Stimulated activated CD4-positive, alpha-beta T cell treated with anti-CD3 and anti-CD28 coated beads, Interleukin-15, amount 100 ng/mL, for 24 hours (primary cell): ENCODE data around the gene MMAB.

Experiments used
- DNase-seq: peaks from one replicate; pipeline ENCODE4 v3.0.0-alpha.2; 2020

MMAB gene

GRCh38 chr12:109581856-109582255 is 8.6 kb upstream of the MMAB start:
- no peak for DNase-seq

DNA sequence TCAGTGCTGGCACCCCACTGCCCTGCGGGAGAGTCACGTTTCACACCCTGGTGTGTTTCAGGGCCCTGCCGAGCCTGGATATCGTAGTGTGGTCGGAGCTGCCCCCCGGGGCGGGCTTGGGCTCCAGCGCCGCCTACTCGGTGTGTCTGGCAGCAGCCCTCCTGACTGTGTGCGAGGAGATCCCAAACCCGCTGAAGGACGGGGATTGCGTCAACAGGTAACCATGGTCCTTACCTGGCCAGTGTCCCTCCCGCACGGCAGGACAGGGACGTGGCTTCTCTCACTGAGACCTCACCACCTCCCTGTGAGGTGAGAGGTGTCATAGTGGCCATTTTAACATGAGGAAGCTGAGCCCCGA is 8.0 kb upstream of the MMAB start:
- DNase-seq, result no peak

- DNase-seq, result no peak
These were observed 7.5 kb upstream of the MMAB start for GRCh38 chr12:109580684-109581333.

DNA sequence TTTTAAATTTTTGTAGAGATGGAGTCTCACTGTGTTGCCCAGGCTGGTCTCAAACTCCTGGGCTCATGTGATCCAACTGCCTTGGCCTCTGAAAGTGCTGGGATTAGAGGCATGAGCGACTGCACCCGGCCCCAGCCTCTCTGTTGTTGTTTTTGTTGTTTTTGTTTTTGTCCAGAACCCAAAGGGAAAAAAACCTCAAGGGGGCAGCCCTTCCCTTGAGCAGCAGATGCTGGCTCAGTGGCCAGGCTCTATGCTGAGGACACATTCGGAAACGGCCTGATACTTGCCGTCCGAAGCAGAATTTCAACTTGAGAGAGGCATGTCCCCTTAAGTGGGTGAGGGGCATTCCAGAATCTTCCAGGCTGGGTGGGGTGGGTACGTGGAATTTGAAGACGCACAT is 7.0 kb upstream of the MMAB start:
- no peak for DNase-seq

- DNase-seq, result no peak
These were observed 6.3 kb upstream of the MMAB start for GRCh38 chr12:109579639-109580038.

DNA sequence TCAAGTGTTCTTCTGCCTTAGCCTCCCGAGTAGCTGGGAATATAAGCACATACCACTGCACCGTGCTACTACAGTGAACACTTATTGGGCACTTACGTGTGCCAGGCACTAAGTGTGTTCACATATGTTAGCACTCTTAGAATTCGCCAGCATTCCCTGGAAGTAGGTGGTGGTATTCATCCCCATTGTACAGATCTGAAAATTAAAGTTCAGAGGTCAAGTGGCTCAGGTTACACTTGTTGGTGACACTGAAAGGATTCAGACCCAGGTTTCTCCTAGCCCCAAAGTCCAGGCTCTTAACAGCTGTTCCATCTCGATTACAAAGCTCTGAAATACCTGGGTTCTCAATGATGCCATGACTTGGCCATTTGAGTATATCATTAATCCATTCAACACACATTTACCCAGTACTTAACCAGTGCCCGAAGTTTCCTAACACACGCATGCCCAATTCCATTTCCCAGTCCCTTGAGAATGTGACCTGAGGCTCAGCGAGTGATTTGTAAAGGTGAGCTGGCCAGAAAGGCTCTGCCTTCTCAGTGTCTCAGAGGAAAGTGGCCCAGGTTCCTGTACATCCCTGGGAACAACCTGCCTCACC is 5.1 kb upstream of the MMAB start:
- DNase-seq, result no peak

- DNase-seq, result no peak
These were observed 4.0 kb upstream of the MMAB start for GRCh38 chr12:109577311-109577710.

GRCh38 chr12:109575683-109576082 is 2.4 kb upstream of the MMAB start:
- DNase-seq, result no peak

- DNase-seq, result no peak
These were observed 575 bp upstream of the MMAB start for GRCh38 chr12:109573914-109574244.

DNA sequence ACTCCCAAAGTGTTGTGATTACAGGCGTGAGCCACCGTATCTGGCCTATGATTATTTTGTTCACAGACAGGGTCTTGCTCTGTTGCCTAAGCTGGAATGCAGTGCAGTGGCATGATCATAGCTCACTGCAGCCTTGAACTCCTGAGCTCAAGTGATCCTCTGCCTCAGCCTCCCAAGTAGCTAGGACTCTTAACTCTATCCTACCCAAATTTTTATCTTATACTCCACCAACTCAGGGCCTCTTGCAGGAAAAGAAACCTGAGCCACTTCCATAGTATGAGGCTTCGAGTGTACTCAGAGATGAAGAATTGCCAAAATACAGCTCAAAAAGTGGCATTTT is 828 bp downstream of the MMAB start:
- DNase-seq, result no peak

- DNase-seq, result no peak
These were observed 1.4 kb downstream of the MMAB start for GRCh38 chr12:109571773-109572505.

GRCh38 chr12:109568486-109568885 is 4.8 kb downstream of the MMAB start:
- no peak for DNase-seq

- no peak for DNase-seq
These were observed 5.3 kb downstream of the MMAB start for GRCh38 chr12:109567967-109568366.

DNA sequence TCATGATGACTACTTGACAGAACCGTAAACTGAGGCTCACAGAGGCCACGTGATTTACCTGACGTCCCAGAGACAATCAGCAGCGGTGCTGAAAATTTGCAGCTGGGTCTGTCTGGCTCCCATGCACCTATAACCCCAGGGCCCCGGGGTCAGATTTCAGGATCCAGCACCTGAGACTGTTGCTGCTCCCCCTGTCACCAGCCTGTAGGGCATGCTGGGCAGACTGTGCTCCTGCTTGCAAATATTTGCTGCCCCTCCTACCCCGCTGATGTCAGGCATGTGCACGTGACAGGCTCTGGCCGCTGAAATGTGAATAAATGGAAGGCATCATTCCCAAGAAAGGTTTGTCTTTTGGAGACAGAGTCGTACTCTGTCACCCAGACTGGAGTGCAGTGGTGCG is 6.0 kb downstream of the MMAB start:
- no peak for DNase-seq

DNA sequence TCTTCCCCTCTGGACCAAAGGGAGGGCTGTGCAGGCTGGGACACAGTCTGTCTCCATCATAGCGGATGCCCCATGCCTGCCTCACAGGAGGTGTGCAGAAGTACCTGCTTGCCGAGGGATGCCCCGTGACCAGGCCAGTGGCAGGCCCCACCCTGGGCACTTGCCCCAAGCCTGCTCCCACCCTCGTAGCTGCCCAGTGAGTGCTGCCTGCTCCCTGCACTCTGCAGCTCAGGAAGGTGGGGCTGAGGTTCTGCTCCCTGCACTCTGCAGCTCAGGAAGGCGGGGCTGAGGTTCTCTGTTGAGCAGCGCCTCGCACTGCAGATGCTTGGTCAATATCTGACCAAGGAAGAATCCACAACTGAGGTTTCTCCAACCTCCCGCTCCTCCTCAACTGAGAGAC is 6.9 kb downstream of the MMAB start:
- no peak for DNase-seq

DNA sequence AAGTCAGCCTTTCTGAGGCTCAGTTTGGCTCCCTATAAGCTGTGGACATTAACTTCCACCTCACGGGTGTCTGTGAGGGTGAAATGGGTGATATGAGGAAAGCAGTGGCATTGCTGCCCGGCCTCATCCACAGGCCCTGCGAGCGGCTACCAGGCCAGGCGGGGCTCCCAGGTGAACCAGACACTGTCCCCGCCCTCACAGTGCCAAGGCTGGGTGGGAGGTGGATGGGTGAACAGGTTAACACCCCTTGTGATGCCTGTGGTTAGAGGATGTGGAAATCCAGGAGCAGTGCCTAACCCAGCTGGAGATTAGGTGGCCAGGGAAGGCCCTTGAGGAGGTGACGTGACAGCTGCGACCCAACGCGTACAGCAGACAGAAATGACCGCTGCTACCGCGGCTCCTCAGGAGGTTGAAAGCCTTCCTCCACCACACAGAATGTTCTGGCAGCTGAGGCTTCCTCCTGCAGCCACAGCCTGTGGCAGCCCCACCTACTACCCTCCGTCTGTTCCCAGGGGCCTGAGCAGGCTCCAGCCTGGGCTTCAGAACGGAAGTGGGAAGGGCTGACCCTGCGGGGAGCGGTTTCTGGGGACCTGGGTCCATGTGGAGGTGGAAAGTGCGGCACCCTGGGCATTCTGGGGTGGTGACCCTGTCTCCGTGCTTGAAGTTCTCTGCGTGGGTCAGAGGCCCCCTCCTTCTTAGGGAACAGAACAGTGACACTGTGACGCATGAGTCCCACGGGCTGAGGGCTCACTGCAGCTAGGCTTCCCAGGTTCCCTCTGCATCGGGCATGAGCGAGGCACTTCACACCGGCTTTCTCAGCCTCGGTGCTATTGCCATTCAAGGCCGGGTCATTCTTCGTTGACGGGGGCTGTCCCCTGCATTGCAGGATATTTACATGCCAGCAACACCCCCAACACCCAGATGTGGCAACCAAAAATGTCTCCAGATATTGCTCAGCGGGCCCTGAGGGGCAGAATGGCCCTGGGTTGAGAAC is 9.7 kb downstream of the MMAB start:
- DNase-seq, result no peak

DNA sequence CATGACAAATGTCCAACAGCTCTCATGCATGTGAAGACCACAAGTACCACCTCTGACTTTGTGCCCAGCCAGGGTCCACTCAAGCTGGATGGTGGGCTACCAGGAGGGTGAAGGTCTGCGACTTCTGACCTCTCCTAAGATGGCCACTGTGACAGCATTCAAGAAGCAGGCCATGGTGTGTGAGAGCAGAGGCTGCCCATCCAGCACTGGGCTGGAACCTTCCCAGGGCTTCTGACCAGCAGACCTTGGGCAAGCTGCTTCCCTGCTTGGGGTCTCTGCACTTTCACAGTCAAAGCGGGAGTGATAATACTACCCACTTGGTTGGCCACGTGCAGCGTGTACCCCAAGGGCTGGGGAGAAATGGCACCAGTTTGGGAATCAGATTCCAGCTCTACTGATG is 10.4 kb downstream of the MMAB start:
- no peak for DNase-seq

- no peak for DNase-seq
These were observed 11.6 kb downstream of the MMAB start for GRCh38 chr12:109561711-109562030.

DNA sequence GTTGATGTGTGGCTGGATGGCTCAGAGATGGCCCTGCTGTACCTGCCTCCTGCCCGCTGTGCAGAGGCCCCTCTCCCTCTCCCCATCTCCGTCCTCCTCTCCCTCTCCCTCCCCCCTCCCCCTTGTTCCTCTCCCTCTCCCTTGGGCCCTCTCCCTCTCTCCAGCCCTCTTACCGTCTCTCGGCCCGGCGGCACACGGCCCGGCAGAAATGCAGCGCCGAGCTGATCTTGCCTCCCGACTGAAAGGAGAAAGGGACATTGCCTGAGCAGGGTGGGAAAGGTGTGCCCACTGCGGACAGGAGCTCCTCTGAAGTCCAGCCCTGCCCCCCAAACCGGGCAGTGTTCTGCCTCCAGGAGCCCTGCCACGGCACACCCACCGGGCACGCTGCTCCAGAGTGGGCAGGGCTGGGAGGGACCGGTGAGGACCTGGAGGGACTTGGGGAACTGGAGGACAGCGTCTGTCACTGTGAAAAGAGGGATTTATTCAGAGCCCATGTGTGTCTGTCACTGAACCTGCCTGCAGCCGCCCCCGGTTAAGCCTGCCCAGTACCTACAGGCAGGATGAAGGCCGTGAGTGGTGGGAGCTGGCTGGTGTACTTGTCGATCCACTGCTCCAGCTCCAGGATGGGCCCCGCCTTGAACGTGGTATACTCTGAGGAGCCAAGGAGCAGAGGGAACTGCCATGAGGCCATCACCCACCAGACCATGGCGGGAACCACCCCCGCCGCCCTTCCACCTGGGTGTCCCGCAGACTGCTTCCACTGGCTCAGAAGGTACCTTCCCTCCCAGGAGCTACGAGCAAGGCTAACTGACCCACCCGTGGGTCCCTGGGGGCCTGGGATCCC is 12.2 kb downstream of the MMAB start:
- no peak for DNase-seq

DNA sequence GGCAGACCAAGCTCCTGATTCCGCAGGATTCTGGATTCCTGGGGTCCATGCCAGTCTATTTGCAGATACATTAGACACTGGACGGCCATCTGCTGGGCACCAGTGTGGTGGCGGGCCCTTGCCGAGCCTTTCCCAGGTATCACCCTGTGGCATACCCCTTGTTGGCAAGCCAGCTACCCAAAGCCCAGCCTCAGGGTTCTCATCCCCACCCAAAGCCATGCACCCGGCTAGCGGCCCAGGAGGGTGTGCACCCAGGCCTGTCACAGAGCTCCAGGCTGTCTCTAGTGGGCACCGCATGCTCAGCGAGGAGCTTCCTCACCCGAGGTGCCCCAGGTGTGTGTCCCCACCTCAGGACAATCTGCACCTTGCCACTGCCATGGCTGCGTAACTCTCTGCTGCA is 13.7 kb downstream of the MMAB start:
- DNase-seq, result no peak

- DNase-seq, result no peak
These were observed 14.2 kb downstream of the MMAB start for GRCh38 chr12:109559200-109559505.

GRCh38 chr12:109558374-109559199 is 14.7 kb downstream of the MMAB start:
- no peak for DNase-seq
